OCI-LY3 (cell line): ENCODE data around the gene SPON2.

Experiments
- H2AFZ ChIP-seq: fragments of 200-600, 300-600 bp; shearing (Covaris generic); 2 replicates; pipeline ENCODE4 v1.6.0; 2014; ENCODE audit warnings: antibody characterized with exemption, low read depth, low read length
- H3K27ac ChIP-seq: fragments of 200-600, 300-600 bp; sonication (generic); 2 replicates; pipeline ENCODE4 v1.5.1; 2014; ENCODE audit warnings: mild to moderate bottlenecking, low read length, moderate library complexity, mixed read lengths
- H3K27me3 ChIP-seq: fragments of 200-600, 300-600 bp; sonication (generic); 2 replicates; pipeline ENCODE4 v1.6.1; 2014; ENCODE audit warnings: low read depth, low read length, mixed read lengths
- H3K36me3 ChIP-seq: fragments of 200-600, 300-600 bp; sonication (generic); replicated peaks from 2 replicates; pipeline ENCODE3; 2014; ENCODE audit warnings: low read depth, low read length, mixed read lengths
- H3K4me1 ChIP-seq: fragments of 300-600, 200-600 bp; sonication (generic); 2 replicates; pipeline ENCODE4 v1.6.1; 2014; ENCODE audit warnings: low read length, mixed read lengths
- H3K4me2 ChIP-seq: fragments of 200-600, 300-600 bp; sonication (generic); 2 replicates; pipeline ENCODE4 v1.6.1; 2014; ENCODE audit warnings: low read length, mixed read lengths
- H3K4me3 ChIP-seq: fragments of 300-600, 200-600 bp; sonication (generic); 2 replicates; pipeline ENCODE4 v1.5.1; 2014; ENCODE audit warnings: antibody characterized with exemption, mild to moderate bottlenecking, low read length, moderate library complexity
- H3K79me2 ChIP-seq: fragments of 300-600, 200-600 bp; shearing (Covaris generic); 2 replicates; pipeline ENCODE4 v1.6.1; 2014; ENCODE audit warnings: mild to moderate bottlenecking, low read length, mixed read lengths
- H3K9ac ChIP-seq: fragments of 300-600, 200-600 bp; shearing (Covaris generic); 2 replicates; pipeline ENCODE4 v1.6.0; 2014; ENCODE audit warnings: mild to moderate bottlenecking, low read length, moderate library complexity
- H3K9me3 ChIP-seq: fragments of 200-600, 300-600 bp; shearing (Covaris generic); 2 replicates; pipeline ENCODE4 v1.6.1; 2014; ENCODE audit warnings: low read length, mixed read lengths; ENCODE audit not compliant: insufficient read depth
- H4K20me1 ChIP-seq: fragments of 200-600, 300-600 bp; sonication (generic); 2 replicates; pipeline ENCODE4 v1.6.1; 2016; ENCODE audit warnings: low read length, mixed read lengths; ENCODE audit not compliant: insufficient read depth
- CTCF ChIP-seq: fragments of 200-600, 300-600 bp; sonication (generic); IDR thresholded peaks from 2 replicates; pipeline ENCODE4 v1.5.1; 2014; ENCODE audit warnings: antibody characterized with exemption, low read length, low read depth
- EZH2phosphoT487 ChIP-seq: fragments of 200-600 bp; shearing (Covaris generic); IDR thresholded peaks from 2 replicates; pipeline ENCODE4 v1.6.1; 2018; ENCODE audit warnings: antibody characterized with exemption, mixed run types, low read depth

Gene SPON2

GRCh38 chr4:1172228-1172851 is at the start of gene SPON2:
SPON2 (minus strand) TSS chr4:1172583.
- peaks cover 5% of the 10 kb centered on the region for H3K4me1 ChIP-seq
- H3K36me3 ChIP-seq = no peaks in the 10 kb centered on the region
- no peak within 1 kb of the TSS for H3K4me3 ChIP-seq
- H3K9ac ChIP-seq = no peak within 1 kb of the TSS
- H4K20me1 ChIP-seq = no peaks in the 10 kb centered on the region
- H3K27ac ChIP-seq = no peak within 1 kb of the TSS
- H3K27me3 ChIP-seq = no peaks in the 10 kb centered on the region
- no peaks in the 10 kb centered on the region for H3K9me3 ChIP-seq
- H2AFZ ChIP-seq = no peak within 1 kb of the TSS
- TF ChIP-seq CTCF = no peak
- TF ChIP-seq EZH2phosphoT487 = no peak
- no peak within 1 kb of the TSS for H3K4me2 ChIP-seq
- no peaks in the 10 kb centered on the region for H3K79me2 ChIP-seq

- Histone ChIP-seq H3K79me2 (peaks cover 24% of the 10 kb centered on the region), H3K4me3 (no peak overlapping the region), H3K4me2 (no peak overlapping the region), H3K4me1 (peaks cover 37% of the 10 kb centered on the region), H2AFZ (no peak overlapping the region), H3K9me3 (no peaks in the 10 kb centered on the region), H3K27ac (no peak overlapping the region), H3K36me3 (peaks cover 52% of the 10 kb centered on the region), H3K9ac (no peak overlapping the region), H3K27me3 (no peaks in the 10 kb centered on the region), H4K20me1 (peaks cover 14% of the 10 kb centered on the region)
- TF ChIP-seq CTCF (no peak), EZH2phosphoT487 (no peak)
Measured at GRCh38 chr4:1221155-1221870, 48.9 kb upstream of the SPON2 start.

- H3K9me3 ChIP-seq = no peaks in the 10 kb centered on the region
- H3K4me1 ChIP-seq = peaks cover 45% of the 10 kb centered on the region
- H2AFZ ChIP-seq = no peak overlapping the region
- no peaks in the 10 kb centered on the region for H3K27me3 ChIP-seq
- TF ChIP-seq CTCF = no peak
- no peak for TF ChIP-seq EZH2phosphoT487
- H3K79me2 ChIP-seq = peaks cover 25% of the 10 kb centered on the region
- H3K4me3 ChIP-seq = no peak overlapping the region
- no peak overlapping the region for H3K27ac ChIP-seq
- H3K36me3 ChIP-seq = peaks cover 57% of the 10 kb centered on the region
- peaks cover 20% of the 10 kb centered on the region for H4K20me1 ChIP-seq
- no peak overlapping the region for H3K9ac ChIP-seq
- no peak overlapping the region for H3K4me2 ChIP-seq
Measured at GRCh38 chr4:1220566-1220965, 48.2 kb upstream of the SPON2 start.

- TF ChIP-seq CTCF = no peak
- no peak for TF ChIP-seq EZH2phosphoT487
- Histone ChIP-seq H3K4me2 (peak overlapping the region; percentile 68), H3K4me3 (peak overlapping the region; percentile 53), H4K20me1 (peaks cover 30% of the 10 kb centered on the region), H3K27ac (peak overlapping the region; percentile 91), H2AFZ (no peak overlapping the region), H3K9me3 (no peaks in the 10 kb centered on the region), H3K4me1 (peaks cover 52% of the 10 kb centered on the region), H3K27me3 (no peaks in the 10 kb centered on the region), H3K79me2 (peaks cover 25% of the 10 kb centered on the region), H3K36me3 (peaks cover 56% of the 10 kb centered on the region), H3K9ac (peak overlapping the region; percentile 27; the same call in 1 of the 2 replicates)
Measured at GRCh38 chr4:1219566-1219950, 47.2 kb upstream of the SPON2 start.
